ENCODE results near the gene RGS10. TPM values are rescaled to one million over a fixed set of nuclear protein-coding genes. Genes with fewer than 3 reads are reported as not detected.

Gene RGS10
- total and polyA plus RNA-seq, 2 of the 8 experiments (the other 6 are each of a cell fraction or from before 2014, with no cell fraction given): 5.5 to 13.1 TPM

DNA sequence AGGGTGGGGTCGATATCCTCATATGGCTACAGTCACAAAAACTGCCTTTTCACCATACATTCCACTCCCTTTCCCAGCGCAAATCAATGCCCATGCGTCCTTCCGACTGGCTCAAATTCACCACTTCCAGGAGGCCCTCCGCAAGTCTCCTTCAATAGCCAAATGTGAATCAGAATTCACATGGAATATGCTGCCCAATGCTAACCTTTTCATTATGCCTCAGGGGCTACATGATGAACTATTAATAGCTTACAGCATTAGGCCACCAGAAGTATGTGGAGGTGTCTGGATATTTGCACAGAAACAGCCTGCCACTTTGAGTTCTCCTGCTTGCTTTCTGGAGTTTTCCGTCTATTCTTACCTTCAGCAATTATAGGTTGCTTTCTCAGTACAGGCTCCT, 27.7 kb downstream of the RGS10 start (continued):
- TF ChIP-seq ZNF274 (IDR thresholded peaks at IDR 0.05; ENCODE audit: borderline replicate concordance, extremely low read depth, low read length) (no peak), GTF2F1 (IDR thresholded peaks at IDR 0.05; ENCODE audit: borderline replicate concordance, low read depth, low read length) (no peak), TAF1 (IDR thresholded peaks at IDR 0.05; ENCODE audit: low read depth, low read length) (no peak), SIN3A (conservative IDR thresholded peaks at IDR 0.05 in 1 of 2, IDR thresholded peaks at IDR 0.05 in 1 of 2; ENCODE audit: low read depth in 1 of 2, low read length in 2 of 2) (no peak)

Measured in H1 (cell line).